ENCODE results near the gene NRCAM. TPM values are rescaled to one million over a fixed set of nuclear protein-coding genes. Genes with fewer than 3 reads are reported as not detected.

Gene NRCAM
- total and polyA plus RNA-seq, 2 of the 13 experiments (the other 11 are each of a cell fraction or from before 2014, with no cell fraction given) = 0.31 to 0.33 TPM

DNA sequence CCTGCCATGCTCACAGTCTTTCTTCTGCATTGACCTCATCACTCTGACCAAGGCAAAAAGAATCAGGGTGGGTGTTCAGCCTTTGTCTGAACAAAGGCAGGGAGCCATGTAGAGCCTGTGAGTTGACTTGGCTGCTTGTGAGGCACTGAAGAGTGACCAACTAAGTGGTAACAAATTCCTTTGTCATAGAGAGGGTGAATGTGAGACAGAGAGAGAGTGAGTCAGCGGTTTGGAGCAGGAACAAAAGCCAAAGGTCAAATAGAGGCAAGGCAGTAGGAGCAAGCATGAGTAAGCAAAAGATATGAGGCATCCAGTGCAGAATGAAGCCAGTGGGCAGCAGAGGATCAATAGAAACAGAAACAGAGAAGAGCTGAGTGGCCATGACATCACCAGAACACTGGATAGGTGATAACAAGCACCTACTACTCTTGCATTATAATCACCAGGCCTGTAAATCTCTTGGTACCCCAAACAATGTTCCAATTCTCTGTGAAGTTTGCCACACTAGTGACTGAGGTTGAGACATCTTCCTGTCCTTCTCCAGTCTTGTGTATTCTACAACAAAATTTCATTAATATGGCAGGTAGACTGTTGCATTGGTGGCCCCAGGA, 209.9 kb downstream of the NRCAM start (continued):
- no peak for TF ChIP-seq ZNF337 (CRISPR knock-in tag; IDR thresholded peaks at IDR 0.05; ENCODE audit: borderline replicate concordance, low read depth)
- TF ChIP-seq, protein P1, sequence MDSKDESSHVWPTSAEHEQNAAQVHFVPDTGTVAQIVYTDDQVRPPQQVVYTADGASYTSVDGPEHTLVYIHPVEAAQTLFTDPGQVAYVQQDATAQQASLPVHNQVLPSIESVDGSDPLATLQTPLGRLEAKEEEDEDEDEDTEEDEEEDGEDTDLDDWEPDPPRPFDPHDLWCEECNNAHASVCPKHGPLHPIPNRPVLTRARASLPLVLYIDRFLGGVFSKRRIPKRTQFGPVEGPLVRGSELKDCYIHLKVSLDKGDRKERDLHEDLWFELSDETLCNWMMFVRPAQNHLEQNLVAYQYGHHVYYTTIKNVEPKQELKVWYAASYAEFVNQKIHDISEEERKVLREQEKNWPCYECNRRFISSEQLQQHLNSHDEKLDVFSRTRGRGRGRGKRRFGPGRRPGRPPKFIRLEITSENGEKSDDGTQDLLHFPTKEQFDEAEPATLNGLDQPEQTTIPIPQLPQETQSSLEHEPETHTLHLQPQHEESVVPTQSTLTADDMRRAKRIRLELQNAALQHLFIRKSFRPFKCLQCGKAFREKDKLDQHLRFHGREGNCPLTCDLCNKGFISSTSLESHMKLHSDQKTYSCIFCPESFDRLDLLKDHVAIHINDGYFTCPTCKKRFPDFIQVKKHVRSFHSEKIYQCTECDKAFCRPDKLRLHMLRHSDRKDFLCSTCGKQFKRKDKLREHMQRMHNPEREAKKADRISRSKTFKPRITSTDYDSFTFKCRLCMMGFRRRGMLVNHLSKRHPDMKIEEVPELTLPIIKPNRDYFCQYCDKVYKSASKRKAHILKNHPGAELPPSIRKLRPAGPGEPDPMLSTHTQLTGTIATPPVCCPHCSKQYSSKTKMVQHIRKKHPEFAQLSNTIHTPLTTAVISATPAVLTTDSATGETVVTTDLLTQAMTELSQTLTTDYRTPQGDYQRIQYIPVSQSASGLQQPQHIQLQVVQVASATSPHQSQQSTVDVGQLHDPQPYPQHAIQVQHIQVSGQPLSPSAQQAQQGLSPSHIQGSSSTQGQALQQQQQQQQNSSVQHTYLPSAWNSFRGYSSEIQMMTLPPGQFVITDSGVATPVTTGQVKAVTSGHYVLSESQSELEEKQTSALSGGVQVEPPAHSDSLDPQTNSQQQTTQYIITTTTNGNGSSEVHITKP (CRISPR knock-in tag; IDR thresholded peaks at IDR 0.05; ENCODE audit: low read depth) = 0 out of 2 replicates have a peak, but pooled peaks have one; percentile 46
- TF ChIP-seq MTA1 (CRISPR knock-in tag; IDR thresholded peaks at IDR 0.05; ENCODE audit: borderline replicate concordance) = no peak
- peak; percentile 40 for TF ChIP-seq CEBPG (CRISPR knock-in tag; IDR thresholded peaks at IDR 0.05)
- no peak for TF ChIP-seq NKX3-1 (CRISPR knock-in tag; IDR thresholded peaks at IDR 0.05)
- TF ChIP-seq ZNF431 (CRISPR knock-in tag; IDR thresholded peaks at IDR 0.05; ENCODE audit: borderline replicate concordance, low read depth) = no peak
- no peak for TF ChIP-seq GFI1 (CRISPR knock-in tag; IDR thresholded peaks at IDR 0.05; ENCODE audit: borderline replicate concordance)
- TF ChIP-seq JUND (CRISPR knock-in tag; IDR thresholded peaks at IDR 0.05) = no peak
- peak; percentile 84 for TF ChIP-seq RXRB (CRISPR knock-in tag; IDR thresholded peaks at IDR 0.05; ENCODE audit: borderline replicate concordance)
- TF ChIP-seq, protein P2, sequence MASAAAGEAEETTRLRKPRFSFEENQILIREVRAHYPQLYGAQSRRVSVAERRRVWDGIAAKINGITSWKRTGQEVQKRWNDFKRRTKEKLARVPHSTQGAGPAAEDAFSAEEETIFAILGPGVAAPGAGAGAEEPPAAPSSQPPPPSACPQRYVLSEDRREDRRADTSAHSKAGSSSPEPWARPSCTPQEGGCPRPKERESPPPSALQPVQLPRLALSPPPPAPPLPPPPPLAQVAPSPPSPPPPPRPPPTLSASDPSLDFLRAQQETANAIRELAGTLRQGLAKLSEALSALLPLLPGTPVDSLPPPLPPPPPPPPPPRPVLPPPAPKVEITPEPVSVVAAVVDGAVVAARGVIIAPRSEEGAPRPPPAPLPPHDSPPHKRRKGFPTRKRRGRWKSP (CRISPR knock-in tag; IDR thresholded peaks at IDR 0.05) = no peak
- TF ChIP-seq TBX3 (IDR thresholded peaks at IDR 0.05; ENCODE audit: borderline replicate concordance) = no peak
- peak; percentile 59; the same call in 1 of the 2 replicates for TF ChIP-seq THAP11 (CRISPR knock-in tag; IDR thresholded peaks at IDR 0.05)
- TF ChIP-seq CREB1 (IDR thresholded peaks at IDR 0.05) = peak; percentile 72; the same call in 1 of the 2 replicates
- TF ChIP-seq CREB1 (CRISPR knock-in tag; IDR thresholded peaks at IDR 0.05) = no peak
- TF ChIP-seq ARNTL (CRISPR knock-in tag; IDR thresholded peaks at IDR 0.05) = no peak
- TF ChIP-seq, protein P3, sequence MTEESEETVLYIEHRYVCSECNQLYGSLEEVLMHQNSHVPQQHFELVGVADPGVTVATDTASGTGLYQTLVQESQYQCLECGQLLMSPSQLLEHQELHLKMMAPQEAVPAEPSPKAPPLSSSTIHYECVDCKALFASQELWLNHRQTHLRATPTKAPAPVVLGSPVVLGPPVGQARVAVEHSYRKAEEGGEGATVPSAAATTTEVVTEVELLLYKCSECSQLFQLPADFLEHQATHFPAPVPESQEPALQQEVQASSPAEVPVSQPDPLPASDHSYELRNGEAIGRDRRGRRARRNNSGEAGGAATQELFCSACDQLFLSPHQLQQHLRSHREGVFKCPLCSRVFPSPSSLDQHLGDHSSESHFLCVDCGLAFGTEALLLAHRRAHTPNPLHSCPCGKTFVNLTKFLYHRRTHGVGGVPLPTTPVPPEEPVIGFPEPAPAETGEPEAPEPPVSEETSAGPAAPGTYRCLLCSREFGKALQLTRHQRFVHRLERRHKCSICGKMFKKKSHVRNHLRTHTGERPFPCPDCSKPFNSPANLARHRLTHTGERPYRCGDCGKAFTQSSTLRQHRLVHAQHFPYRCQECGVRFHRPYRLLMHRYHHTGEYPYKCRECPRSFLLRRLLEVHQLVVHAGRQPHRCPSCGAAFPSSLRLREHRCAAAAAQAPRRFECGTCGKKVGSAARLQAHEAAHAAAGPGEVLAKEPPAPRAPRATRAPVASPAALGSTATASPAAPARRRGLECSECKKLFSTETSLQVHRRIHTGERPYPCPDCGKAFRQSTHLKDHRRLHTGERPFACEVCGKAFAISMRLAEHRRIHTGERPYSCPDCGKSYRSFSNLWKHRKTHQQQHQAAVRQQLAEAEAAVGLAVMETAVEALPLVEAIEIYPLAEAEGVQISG (CRISPR knock-in tag; IDR thresholded peaks at IDR 0.05) = peak; percentile 53; the same call in 1 of the 2 replicates
- TF ChIP-seq, protein P4, sequence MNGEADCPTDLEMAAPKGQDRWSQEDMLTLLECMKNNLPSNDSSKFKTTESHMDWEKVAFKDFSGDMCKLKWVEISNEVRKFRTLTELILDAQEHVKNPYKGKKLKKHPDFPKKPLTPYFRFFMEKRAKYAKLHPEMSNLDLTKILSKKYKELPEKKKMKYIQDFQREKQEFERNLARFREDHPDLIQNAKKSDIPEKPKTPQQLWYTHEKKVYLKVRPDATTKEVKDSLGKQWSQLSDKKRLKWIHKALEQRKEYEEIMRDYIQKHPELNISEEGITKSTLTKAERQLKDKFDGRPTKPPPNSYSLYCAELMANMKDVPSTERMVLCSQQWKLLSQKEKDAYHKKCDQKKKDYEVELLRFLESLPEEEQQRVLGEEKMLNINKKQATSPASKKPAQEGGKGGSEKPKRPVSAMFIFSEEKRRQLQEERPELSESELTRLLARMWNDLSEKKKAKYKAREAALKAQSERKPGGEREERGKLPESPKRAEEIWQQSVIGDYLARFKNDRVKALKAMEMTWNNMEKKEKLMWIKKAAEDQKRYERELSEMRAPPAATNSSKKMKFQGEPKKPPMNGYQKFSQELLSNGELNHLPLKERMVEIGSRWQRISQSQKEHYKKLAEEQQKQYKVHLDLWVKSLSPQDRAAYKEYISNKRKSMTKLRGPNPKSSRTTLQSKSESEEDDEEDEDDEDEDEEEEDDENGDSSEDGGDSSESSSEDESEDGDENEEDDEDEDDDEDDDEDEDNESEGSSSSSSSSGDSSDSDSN (CRISPR knock-in tag; IDR thresholded peaks at IDR 0.05) = peak; percentile 8; the same call in 1 of the 2 replicates

Measured in HepG2 (cell line).